ENCODE measurements around the gene DNMT3B. TPM values are rescaled to one million over a fixed set of nuclear protein-coding genes. Genes with fewer than 3 reads are reported as not detected.
A peak's percentile ranks its signal among the peaks of the same experiment; 100 is the strongest.

The DNMT3B gene
- total and polyA plus RNA-seq, 4 donors: 0.31 to 3.1 (median 0.90) TPM

GRCh38 chr20:32805721-32806120 is 43.5 kb downstream of the DNMT3B start:
- WGBS, 2 donors: 82 to 83% methylated on average over 8 of the region's 8 CpGs
- H3K27me3 ChIP-seq (ENCODE audit: control insufficient read depth in 3 of 3, insufficient read depth in 3 of 3, low read length in 2 of 3): no peaks in the 10 kb centered on the region
- H3K36me3 ChIP-seq (ENCODE audit: control insufficient read depth in 4 of 4, insufficient read depth in 4 of 4, low read length in 4 of 4): peaks cover 0 to 6% (median 3%) of the 10 kb centered on the region in 4 donors
- no peak overlapping the region for H3K4me3 ChIP-seq
- peaks cover 0 to 2% (median 0%) of the 10 kb centered on the region in 5 donors for H3K4me1 ChIP-seq (ENCODE audit: control insufficient read depth in 5 of 5, insufficient read depth in 5 of 5, low read length in 5 of 5)
- no peak overlapping the region for H3K27ac ChIP-seq (ENCODE audit: low read depth in 1 of 2, low read length in 1 of 2)
- no peak for TF ChIP-seq CTCF (IDR thresholded peaks at IDR 0.05; ENCODE audit: control extremely low read depth, extremely low read depth)
- ATAC-seq (ENCODE audit: insufficient read depth, low FRiP score) (no peak), DNase-seq (no peak)
- H3K9ac ChIP-seq (ENCODE audit: insufficient read depth in 1 of 2, low read length in 2 of 2): no peak overlapping the region
- no peaks in the 10 kb centered on the region for H3K9me3 ChIP-seq (ENCODE audit: control insufficient read depth in 4 of 4, insufficient read depth in 3 of 4, low read length in 3 of 4)

- Histone ChIP-seq H3K27ac (ENCODE audit: low read depth in 1 of 2, low read length in 1 of 2) (no peak overlapping the region), H3K36me3 (ENCODE audit: control insufficient read depth in 4 of 4, insufficient read depth in 4 of 4, low read length in 4 of 4) (peaks cover 0 to 3% (median under 1%) of the 10 kb centered on the region in 4 donors), H3K9me3 (ENCODE audit: control insufficient read depth in 4 of 4, insufficient read depth in 3 of 4, low read length in 3 of 4) (no peaks in the 10 kb centered on the region), H3K4me3 (no peak overlapping the region), H3K9ac (ENCODE audit: insufficient read depth in 1 of 2, low read length in 2 of 2) (no peak overlapping the region), H3K27me3 (ENCODE audit: control insufficient read depth in 3 of 3, insufficient read depth in 3 of 3, low read length in 2 of 3) (no peaks in the 10 kb centered on the region), H3K4me1 (ENCODE audit: control insufficient read depth in 5 of 5, insufficient read depth in 5 of 5, low read length in 5 of 5) (peaks cover 0 to 2% (median 0%) of the 10 kb centered on the region in 5 donors)
- WGBS, 2 donors: 97% methylated on average over 5 of the region's 5 CpGs
- DNase-seq (no peak), ATAC-seq (ENCODE audit: insufficient read depth, low FRiP score) (no peak)
- no peak for TF ChIP-seq CTCF (IDR thresholded peaks at IDR 0.05; ENCODE audit: control extremely low read depth, extremely low read depth)
These were observed 44.2 kb downstream of the DNMT3B start for GRCh38 chr20:32806356-32806755.

- Histone ChIP-seq H3K27ac (ENCODE audit: low read depth in 1 of 2, low read length in 1 of 2) (no peak overlapping the region), H3K9ac (ENCODE audit: insufficient read depth in 1 of 2, low read length in 2 of 2) (no peak overlapping the region), H3K36me3 (ENCODE audit: control insufficient read depth in 4 of 4, insufficient read depth in 4 of 4, low read length in 4 of 4) (peaks cover 0 to 3% (median under 1%) of the 10 kb centered on the region in 4 donors), H3K27me3 (ENCODE audit: control insufficient read depth in 3 of 3, insufficient read depth in 3 of 3, low read length in 2 of 3) (no peaks in the 10 kb centered on the region), H3K4me1 (ENCODE audit: control insufficient read depth in 5 of 5, insufficient read depth in 5 of 5, low read length in 5 of 5) (peaks cover 0 to 2% (median 0%) of the 10 kb centered on the region in 5 donors), H3K4me3 (no peak overlapping the region), H3K9me3 (ENCODE audit: control insufficient read depth in 4 of 4, insufficient read depth in 3 of 4, low read length in 3 of 4) (no peaks in the 10 kb centered on the region)
- DNase-seq (peak in 2 of 3 donors; percentile 28 to 34), ATAC-seq (ENCODE audit: insufficient read depth, low FRiP score) (no peak)
- TF ChIP-seq CTCF (IDR thresholded peaks at IDR 0.05; ENCODE audit: control extremely low read depth, extremely low read depth): no peak
- 78 to 87% methylated on average over 9 of the region's 9 CpGs for WGBS, 2 donors
These were observed 45.5 kb downstream of the DNMT3B start for GRCh38 chr20:32807706-32808105.

GRCh38 chr20:32808438-32808837 is 46.3 kb downstream of the DNMT3B start:
- H3K27ac ChIP-seq (ENCODE audit: low read depth in 1 of 2, low read length in 1 of 2): no peak overlapping the region
- no peaks in the 10 kb centered on the region for H3K9me3 ChIP-seq (ENCODE audit: control insufficient read depth in 4 of 4, insufficient read depth in 3 of 4, low read length in 3 of 4)
- no peak for TF ChIP-seq CTCF (IDR thresholded peaks at IDR 0.05; ENCODE audit: control extremely low read depth, extremely low read depth)
- H3K4me3 ChIP-seq: no peak overlapping the region
- peaks cover 0 to 3% (median 0%) of the 10 kb centered on the region in 4 donors for H3K36me3 ChIP-seq (ENCODE audit: control insufficient read depth in 4 of 4, insufficient read depth in 4 of 4, low read length in 4 of 4)
- no peak overlapping the region for H3K9ac ChIP-seq (ENCODE audit: insufficient read depth in 1 of 2, low read length in 2 of 2)
- WGBS, 2 donors: 76 to 89% methylated on average over 4 of the region's 4 CpGs
- no peaks in the 10 kb centered on the region for H3K27me3 ChIP-seq (ENCODE audit: control insufficient read depth in 3 of 3, insufficient read depth in 3 of 3, low read length in 2 of 3)
- no peak for ATAC-seq (ENCODE audit: insufficient read depth, low FRiP score)
- H3K4me1 ChIP-seq (ENCODE audit: control insufficient read depth in 5 of 5, insufficient read depth in 5 of 5, low read length in 5 of 5): peaks cover 0 to 2% (median 0%) of the 10 kb centered on the region in 5 donors
- no peak for DNase-seq
